Measurements from ENCODE around the gene WHRN.

WHRN gene

DNA sequence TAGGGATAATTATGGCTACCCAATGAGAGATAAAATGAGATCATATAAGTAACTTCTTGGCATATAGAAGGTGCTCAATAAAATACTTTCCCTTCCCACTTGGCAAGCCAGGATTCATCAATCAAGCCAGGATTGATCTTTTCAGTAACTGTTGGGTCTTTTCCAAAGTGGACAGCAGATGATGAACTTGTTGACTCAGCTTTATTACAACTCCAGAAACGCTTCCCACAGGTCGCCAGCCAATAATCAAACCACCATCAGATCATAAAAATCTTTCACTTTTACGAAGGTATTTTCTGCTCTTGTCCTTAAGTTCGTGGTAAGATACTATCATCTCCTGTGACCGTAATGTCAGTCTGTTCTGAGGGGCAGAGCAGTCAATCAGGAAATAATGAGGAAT, 39.8 kb upstream of the WHRN start:
- TF ChIP-seq, protein P1, sequence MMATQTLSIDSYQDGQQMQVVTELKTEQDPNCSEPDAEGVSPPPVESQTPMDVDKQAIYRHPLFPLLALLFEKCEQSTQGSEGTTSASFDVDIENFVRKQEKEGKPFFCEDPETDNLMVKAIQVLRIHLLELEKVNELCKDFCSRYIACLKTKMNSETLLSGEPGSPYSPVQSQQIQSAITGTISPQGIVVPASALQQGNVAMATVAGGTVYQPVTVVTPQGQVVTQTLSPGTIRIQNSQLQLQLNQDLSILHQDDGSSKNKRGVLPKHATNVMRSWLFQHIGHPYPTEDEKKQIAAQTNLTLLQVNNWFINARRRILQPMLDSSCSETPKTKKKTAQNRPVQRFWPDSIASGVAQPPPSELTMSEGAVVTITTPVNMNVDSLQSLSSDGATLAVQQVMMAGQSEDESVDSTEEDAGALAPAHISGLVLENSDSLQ (IDR thresholded peaks at IDR 0.05), result no peak
- TF ChIP-seq TARDBP (IDR thresholded peaks at IDR 0.05) (no peak), BHLHE40 (IDR thresholded peaks at IDR 0.05; ENCODE audit: borderline replicate concordance) (no peak), SP1 (IDR thresholded peaks at IDR 0.05) (no peak)
- ChIA-PET POLR2A (no interaction called here), CTCF (no interaction called here)
- DNase-seq (ENCODE audit: extremely low spot score), result no peak

DNA sequence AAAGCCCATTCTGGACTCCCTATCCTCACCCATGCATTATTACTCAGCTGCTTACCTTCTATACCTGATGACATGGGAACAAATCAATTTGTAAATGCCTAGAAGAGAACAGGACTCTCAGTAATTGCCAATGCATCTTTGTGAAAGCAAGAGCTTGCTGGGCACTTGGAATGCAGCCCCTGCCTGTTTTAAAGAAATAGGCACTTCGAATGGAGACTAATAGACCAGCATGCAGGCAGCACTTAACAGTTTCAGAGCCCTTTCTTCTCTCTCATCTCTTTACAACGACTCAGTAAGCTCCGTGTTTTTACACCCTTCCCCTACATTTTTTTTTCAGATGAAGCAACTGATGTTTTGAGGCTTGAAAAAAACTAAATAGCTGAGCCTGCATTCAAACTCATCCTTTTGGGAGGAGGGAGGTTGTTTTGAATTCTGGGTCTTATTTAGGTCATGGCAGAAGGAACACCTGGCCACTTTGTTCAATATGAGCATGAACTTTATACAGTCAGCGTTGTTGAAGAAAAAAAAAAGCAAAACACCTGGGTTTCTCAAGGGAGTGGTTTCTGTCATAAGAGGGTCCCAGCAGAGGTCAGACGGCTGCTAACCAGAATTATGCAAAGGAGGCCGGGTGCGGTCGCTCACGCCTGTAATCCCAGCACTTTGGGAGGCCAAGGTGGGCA, 34.6 kb upstream of the WHRN start:
- DNase-seq (ENCODE audit: extremely low spot score), result no peak
- ChIA-PET POLR2A (interaction anchor here (0.6 kb wide), 1 partner anchor 47 kb away, joined by 3 read pairs; the partner anchor contains the start of gene ATP6V1G1), CTCF (no interaction called here)
- no peak for TF ChIP-seq FOXA1 (IDR thresholded peaks at IDR 0.05)
- no peak for TF ChIP-seq SUZ12 (IDR thresholded peaks at IDR 0.05)
- no peak for TF ChIP-seq ARNT (IDR thresholded peaks at IDR 0.05)
- TF ChIP-seq FOXM1 (IDR thresholded peaks at IDR 0.05; ENCODE audit: borderline replicate concordance), result no peak
- no peak for TF ChIP-seq CTBP1 (IDR thresholded peaks at IDR 0.05; ENCODE audit: borderline replicate concordance)
- no peak for TF ChIP-seq BHLHE40 (IDR thresholded peaks at IDR 0.05; ENCODE audit: borderline replicate concordance)
- no peak for TF ChIP-seq SP1 (IDR thresholded peaks at IDR 0.05)

DNA sequence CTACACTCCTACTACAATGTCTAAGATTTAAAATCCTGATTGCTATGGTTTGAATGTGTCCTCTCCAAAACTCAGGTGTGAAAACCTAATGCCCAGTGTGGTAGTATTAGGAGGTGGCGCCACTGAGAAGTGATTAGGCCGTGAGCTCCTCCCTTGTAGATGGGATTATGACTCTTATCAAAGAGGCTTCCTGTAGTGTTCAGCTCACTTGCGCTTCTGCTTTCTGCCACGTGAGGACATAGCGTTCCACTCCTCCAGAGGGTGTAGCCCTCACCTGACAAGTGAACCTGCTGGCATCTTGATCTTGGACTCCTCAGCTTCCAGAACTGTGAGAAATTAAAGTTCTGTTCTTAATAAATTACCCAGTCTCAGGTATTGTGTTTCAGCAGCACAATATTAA, 33.0 kb upstream of the WHRN start:
- ChIA-PET POLR2A (interaction anchor here (0.6 to 1.8 kb wide), 3 partner anchors 12 to 49 kb away, joined by 3 to 5 read pairs (median 4); partner anchors contain the start of gene ATP6V1G1), CTCF (interaction anchor here (0.6 to 1.4 kb wide), 5 partner anchors 14 to 132 kb away, joined by 3 to 4 read pairs (median 4); no protein-coding TSS in a partner anchor)
- TF ChIP-seq TARDBP (IDR thresholded peaks at IDR 0.05), result no peak
- TF ChIP-seq HDGF (IDR thresholded peaks at IDR 0.05; ENCODE audit: borderline replicate concordance), result no peak
- TF ChIP-seq BHLHE40 (IDR thresholded peaks at IDR 0.05; ENCODE audit: borderline replicate concordance), result no peak
- TF ChIP-seq FOXA1 (IDR thresholded peaks at IDR 0.05), result no peak
- no peak for TF ChIP-seq L3MBTL2 (conservative IDR thresholded peaks at IDR 0.05)
- TF ChIP-seq, protein P1 (IDR thresholded peaks at IDR 0.05), result no peak
- TF ChIP-seq NFRKB (IDR thresholded peaks at IDR 0.05), result no peak
- no peak for TF ChIP-seq ARNT (IDR thresholded peaks at IDR 0.05)
- DNase-seq (ENCODE audit: extremely low spot score), result no peak

DNA sequence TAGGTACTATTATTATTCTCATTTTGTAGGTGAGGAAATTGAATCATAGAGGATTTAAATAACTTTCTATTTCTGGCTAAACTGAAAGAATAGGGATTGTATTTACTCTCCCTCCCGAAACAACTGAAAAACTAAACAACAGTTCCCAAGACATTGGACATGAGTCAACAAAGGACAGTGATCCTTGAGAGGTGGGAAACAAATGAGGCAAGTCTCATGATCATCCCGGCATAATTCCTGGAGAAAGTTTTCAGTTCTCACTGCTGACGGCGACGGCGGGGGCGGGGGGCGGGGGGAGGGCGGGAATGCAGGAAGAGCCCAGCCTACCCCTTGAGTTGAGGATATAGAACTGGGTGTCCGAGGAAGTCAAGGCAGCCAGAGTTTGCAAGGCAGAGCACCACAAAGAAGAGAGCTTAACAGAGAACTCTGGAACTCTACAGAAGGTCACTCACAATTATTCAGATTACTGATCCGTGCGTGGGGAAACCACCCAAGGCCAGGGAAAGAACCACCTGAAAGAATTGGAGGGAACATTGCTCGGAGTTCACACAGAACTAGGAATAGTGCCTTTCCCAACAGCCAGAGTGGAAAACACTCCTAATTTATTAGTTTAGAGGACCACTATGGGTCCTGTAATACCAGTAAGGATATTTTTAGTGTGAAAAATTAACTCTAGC, 27.4 kb upstream of the WHRN start:
- CTCF ChIA-PET, result no interaction called here
- POLR2A ChIA-PET, result no interaction called here
- TF ChIP-seq FOXA1 (IDR thresholded peaks at IDR 0.05) (no peak), NFRKB (IDR thresholded peaks at IDR 0.05) (no peak), FOXK2 (IDR thresholded peaks at IDR 0.05) (no peak), ELF4 (IDR thresholded peaks at IDR 0.05) (no peak), SUZ12 (IDR thresholded peaks at IDR 0.05) (no peak), L3MBTL2 (conservative IDR thresholded peaks at IDR 0.05) (no peak), CTBP1 (IDR thresholded peaks at IDR 0.05; ENCODE audit: borderline replicate concordance) (no peak), BHLHE40 (IDR thresholded peaks at IDR 0.05; ENCODE audit: borderline replicate concordance) (no peak), ARNT (IDR thresholded peaks at IDR 0.05) (no peak), FOXM1 (IDR thresholded peaks at IDR 0.05; ENCODE audit: borderline replicate concordance) (no peak), LEF1 (IDR thresholded peaks at IDR 0.05; ENCODE audit: borderline replicate concordance) (no peak), SP1 (IDR thresholded peaks at IDR 0.05) (no peak), ZNF384 (IDR thresholded peaks at IDR 0.05) (no peak), HDGF (IDR thresholded peaks at IDR 0.05; ENCODE audit: borderline replicate concordance) (no peak), TARDBP (IDR thresholded peaks at IDR 0.05) (no peak)
- TF ChIP-seq, protein P1 (IDR thresholded peaks at IDR 0.05), result no peak
- no peak for DNase-seq (ENCODE audit: extremely low spot score)

DNA sequence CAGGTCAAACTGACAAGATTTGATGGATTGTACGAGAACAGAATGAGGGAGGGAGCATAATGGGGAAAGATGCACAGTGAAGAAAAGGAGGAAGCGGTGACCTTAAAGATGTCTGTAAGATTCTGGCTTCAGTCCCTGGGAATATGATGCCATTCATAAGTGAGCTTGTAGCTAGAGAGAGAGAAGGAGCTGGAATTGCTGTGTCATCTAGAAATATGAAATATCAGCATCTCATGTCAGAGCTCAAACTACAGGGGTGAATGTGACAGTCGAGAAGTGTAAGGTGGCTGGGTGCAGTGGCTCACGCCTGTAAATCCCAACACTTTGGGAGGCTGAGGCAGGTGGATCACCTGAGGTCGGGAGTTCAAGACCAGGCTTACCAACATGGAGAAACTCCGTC, 24.0 kb upstream of the WHRN start:
- no peak for TF ChIP-seq HDGF (IDR thresholded peaks at IDR 0.05; ENCODE audit: borderline replicate concordance)
- TF ChIP-seq, protein P1 (IDR thresholded peaks at IDR 0.05), result no peak
- no peak for DNase-seq (ENCODE audit: extremely low spot score)
- CTCF ChIA-PET, result interaction anchor here (1.3 kb wide), 1 partner anchor 18 kb away, joined by 3 read pairs; no protein-coding TSS in a partner anchor
- POLR2A ChIA-PET, result no interaction called here

DNA sequence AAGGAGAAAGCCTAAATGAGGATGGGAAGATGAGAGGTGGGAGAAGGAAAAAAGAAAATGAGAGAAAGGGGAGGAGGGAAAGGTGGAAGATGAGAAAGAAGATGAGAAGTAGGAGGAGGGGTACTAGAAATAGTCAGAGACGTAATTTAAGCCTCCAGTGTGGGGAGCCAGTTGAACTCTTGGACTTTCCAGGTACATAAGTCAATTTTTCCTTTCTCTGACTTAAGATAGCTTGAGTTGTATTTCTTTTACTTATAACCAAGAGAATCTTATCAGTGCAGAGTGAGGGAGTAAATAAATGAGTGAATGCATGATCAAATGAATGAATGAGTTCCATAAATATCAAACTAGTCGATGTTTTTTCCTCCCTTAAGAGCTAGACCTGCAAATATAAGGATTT, 21.5 kb upstream of the WHRN start:
- POLR2A ChIA-PET, result no interaction called here
- DNase-seq (ENCODE audit: extremely low spot score), result no peak
- TF ChIP-seq FOXK2 (IDR thresholded peaks at IDR 0.05) (no peak), SUZ12 (IDR thresholded peaks at IDR 0.05) (no peak), ARNT (IDR thresholded peaks at IDR 0.05) (no peak), L3MBTL2 (conservative IDR thresholded peaks at IDR 0.05) (no peak), ELF4 (IDR thresholded peaks at IDR 0.05) (no peak), BHLHE40 (IDR thresholded peaks at IDR 0.05; ENCODE audit: borderline replicate concordance) (no peak)
- TF ChIP-seq, protein P1 (IDR thresholded peaks at IDR 0.05), result no peak
- CTCF ChIA-PET, result interaction anchor here (0.7 kb wide), 1 partner anchor 639 kb away, joined by 3 read pairs; no protein-coding TSS in a partner anchor

All from HEK293T (cell line).